Peyer's patch (tissue), 4 donors: ENCODE measurements around the gene PITHD1.

Experiments
- POLR2A ChIP-seq, 2 donors: fragments of 450-650 bp; IDR thresholded peaks; one replicate each; pipeline ENCODE4 v1.5.1; 2017; ENCODE audit warnings: antibody characterized with exemption in 2 of 2, mild to moderate bottlenecking in 2 of 2, moderate library complexity in 2 of 2
- TF ChIP-seq, protein P1 (sequence below), 6 experiments: fragments of 450-650 bp in 4 of 6; fragments of 200-600 bp in 2 of 6; sonication (generic) in 1 of 6; IDR thresholded peaks; one replicate each; pipeline ENCODE4 v1.5.1; 2017 to 2019; ENCODE audit warnings: antibody characterized with exemption in 6 of 6, mild to moderate bottlenecking in 3 of 6, moderate library complexity in 1 of 6

GRCh38 chr1:23736437-23737134 lies 41.6 kb upstream of the PITHD1 start:
- TF ChIP-seq, protein P1, sequence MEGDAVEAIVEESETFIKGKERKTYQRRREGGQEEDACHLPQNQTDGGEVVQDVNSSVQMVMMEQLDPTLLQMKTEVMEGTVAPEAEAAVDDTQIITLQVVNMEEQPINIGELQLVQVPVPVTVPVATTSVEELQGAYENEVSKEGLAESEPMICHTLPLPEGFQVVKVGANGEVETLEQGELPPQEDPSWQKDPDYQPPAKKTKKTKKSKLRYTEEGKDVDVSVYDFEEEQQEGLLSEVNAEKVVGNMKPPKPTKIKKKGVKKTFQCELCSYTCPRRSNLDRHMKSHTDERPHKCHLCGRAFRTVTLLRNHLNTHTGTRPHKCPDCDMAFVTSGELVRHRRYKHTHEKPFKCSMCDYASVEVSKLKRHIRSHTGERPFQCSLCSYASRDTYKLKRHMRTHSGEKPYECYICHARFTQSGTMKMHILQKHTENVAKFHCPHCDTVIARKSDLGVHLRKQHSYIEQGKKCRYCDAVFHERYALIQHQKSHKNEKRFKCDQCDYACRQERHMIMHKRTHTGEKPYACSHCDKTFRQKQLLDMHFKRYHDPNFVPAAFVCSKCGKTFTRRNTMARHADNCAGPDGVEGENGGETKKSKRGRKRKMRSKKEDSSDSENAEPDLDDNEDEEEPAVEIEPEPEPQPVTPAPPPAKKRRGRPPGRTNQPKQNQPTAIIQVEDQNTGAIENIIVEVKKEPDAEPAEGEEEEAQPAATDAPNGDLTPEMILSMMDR (IDR thresholded peaks at IDR 0.05) = no peak
- TF ChIP-seq POLR2A (IDR thresholded peaks at IDR 0.05) = no peak
